Measurements from ENCODE around the gene CSH1. TPM values are rescaled to one million over a fixed set of nuclear protein-coding genes. Genes with fewer than 3 reads are reported as not detected.

Gene CSH1
- polyA plus RNA-seq, 1 experiment = not detected

GRCh38 chr17:63941751-63942150 lies 45.4 kb upstream of the CSH1 start:
- no peaks in the 10 kb centered on the region for H3K36me3 ChIP-seq (ENCODE audit: control insufficient read depth, insufficient read depth, low read length)
- ChIA-PET CTCF (interaction anchor here (1.0 to 2.8 kb wide), 3 partner anchors 12 to 23 kb away, joined by 3 to 20 read pairs (median 4); partner anchors contain the start of gene GH1), POLR2A (no interaction called here)
- no peaks in the 10 kb centered on the region; the same call in 1 of the 2 replicates for H3K27me3 ChIP-seq (ENCODE audit: control insufficient read depth, insufficient read depth, low read length)
- no peak overlapping the region for H3K4me3 ChIP-seq (ENCODE audit: low read depth, low read length)
- TF ChIP-seq CTCF (IDR thresholded peaks at IDR 0.05; ENCODE audit: insufficient read depth, low read depth, low read length) = no peak
- DNase-seq (ENCODE audit: low read depth) = no peak

GRCh38 chr17:63941162-63941561 lies 44.8 kb upstream of the CSH1 start:
- ChIA-PET CTCF (interaction anchor here (2.2 to 2.8 kb wide), 2 partner anchors 22 to 28 kb away, joined by 5 to 20 read pairs; partner anchors contain the start of gene GH1), POLR2A (no interaction called here)
- no peak for DNase-seq (ENCODE audit: low read depth)
- no peak for TF ChIP-seq CTCF (IDR thresholded peaks at IDR 0.05; ENCODE audit: insufficient read depth, low read depth, low read length)
- no peak overlapping the region for H3K4me3 ChIP-seq (ENCODE audit: low read depth, low read length)
- no peaks in the 10 kb centered on the region for H3K36me3 ChIP-seq (ENCODE audit: control insufficient read depth, insufficient read depth, low read length)
- no peaks in the 10 kb centered on the region; the same call in 1 of the 2 replicates for H3K27me3 ChIP-seq (ENCODE audit: control insufficient read depth, insufficient read depth, low read length)

GRCh38 chr17:63940584-63940983 lies 44.2 kb upstream of the CSH1 start:
- TF ChIP-seq CTCF (IDR thresholded peaks at IDR 0.05; ENCODE audit: insufficient read depth, low read depth, low read length) = no peak
- ChIA-PET CTCF (interaction anchor here (1.0 to 2.8 kb wide), 4 partner anchors 22 to 85 kb away, joined by 3 to 20 read pairs (median 4); partner anchors contain the start of gene GH1), POLR2A (no interaction called here)
- DNase-seq (ENCODE audit: low read depth) = no peak
- no peaks in the 10 kb centered on the region for H3K27me3 ChIP-seq (ENCODE audit: control insufficient read depth, insufficient read depth, low read length)
- H3K4me3 ChIP-seq (ENCODE audit: low read depth, low read length) = no peak overlapping the region
- H3K36me3 ChIP-seq (ENCODE audit: control insufficient read depth, insufficient read depth, low read length) = no peaks in the 10 kb centered on the region

GRCh38 chr17:63939884-63940283 lies 43.5 kb upstream of the CSH1 start:
- H3K36me3 ChIP-seq (ENCODE audit: control insufficient read depth, insufficient read depth, low read length) = no peaks in the 10 kb centered on the region
- CTCF ChIA-PET = interaction anchor here (1.0 to 2.8 kb wide), 4 partner anchors 21 to 86 kb away, joined by 3 to 20 read pairs (median 4); partner anchors contain the start of gene GH1
- POLR2A ChIA-PET = no interaction called here

GRCh38 chr17:63939401-63939800 lies 43.0 kb upstream of the CSH1 start:
- TF ChIP-seq CTCF (IDR thresholded peaks at IDR 0.05; ENCODE audit: insufficient read depth, low read depth, low read length) = no peak
- Histone ChIP-seq H3K27me3 (ENCODE audit: control insufficient read depth, insufficient read depth, low read length) (peaks cover 6% of the 10 kb centered on the region), H3K36me3 (ENCODE audit: control insufficient read depth, insufficient read depth, low read length) (no peaks in the 10 kb centered on the region), H3K4me3 (ENCODE audit: low read depth, low read length) (no peak overlapping the region)
- DNase-seq (ENCODE audit: low read depth) = no peak
- ChIA-PET POLR2A (no interaction called here), CTCF (interaction anchor here (1.0 to 2.8 kb wide), 4 partner anchors 20 to 86 kb away, joined by 3 to 20 read pairs (median 4); partner anchors contain the start of gene GH1)

More at GRCh38 chr17:63939884-63940283, 43.5 kb upstream of the CSH1 start:
- TF ChIP-seq CTCF (IDR thresholded peaks at IDR 0.05; ENCODE audit: insufficient read depth, low read depth, low read length) = no peak
- H3K27me3 ChIP-seq (ENCODE audit: control insufficient read depth, insufficient read depth, low read length) = peaks cover 2% of the 10 kb centered on the region; the same call in 1 of the 2 replicates
- H3K4me3 ChIP-seq (ENCODE audit: low read depth, low read length) = no peak overlapping the region
- DNase-seq (ENCODE audit: low read depth) = no peak

Measured in BJ (cell line).